Measurements from ENCODE around the gene BIRC7. TPM values are rescaled to one million over a fixed set of nuclear protein-coding genes. Genes with fewer than 3 reads are reported as not detected.

Gene BIRC7
- total and polyA plus RNA-seq, 2 of the 4 experiments (the other 2 are of a cell fraction): not detected

DNA sequence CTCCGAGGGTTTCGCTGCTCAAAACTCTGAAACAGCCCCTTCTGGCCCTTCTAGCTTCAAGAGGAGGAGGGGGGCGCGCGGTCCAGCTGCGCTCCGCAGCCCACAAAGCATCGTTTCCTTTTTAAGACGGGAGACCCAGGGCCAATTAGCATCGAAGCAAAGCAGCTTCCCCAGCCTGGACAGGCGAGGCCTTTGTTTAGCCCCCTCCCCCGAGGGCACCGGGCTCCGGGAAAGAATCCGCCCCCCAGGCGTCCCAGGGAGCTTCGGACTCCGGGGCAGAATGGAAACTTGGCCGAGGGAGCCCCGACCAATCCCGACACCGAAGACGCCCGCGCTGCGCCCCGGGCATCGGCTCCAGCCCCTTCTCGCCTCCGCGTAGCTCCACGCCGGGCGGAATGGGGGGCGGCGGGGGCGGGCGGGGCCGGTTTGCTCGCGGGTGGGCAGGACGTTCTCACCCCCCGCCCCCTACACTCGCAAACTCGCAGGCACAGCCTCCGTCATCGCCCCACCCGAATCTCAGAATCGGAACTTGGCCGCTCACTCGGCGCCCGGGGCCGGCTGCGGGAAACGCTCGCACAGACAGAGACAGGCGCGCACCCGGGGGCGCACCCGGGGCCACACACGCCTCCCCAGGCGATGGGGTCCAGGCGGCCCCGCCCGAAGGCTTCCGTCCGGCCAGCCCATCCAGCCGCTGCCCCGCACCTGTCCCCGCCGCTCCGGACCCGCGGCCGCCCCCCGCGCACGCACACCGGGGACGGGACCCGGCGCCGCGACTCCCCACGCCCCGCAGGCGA, 17.9 kb downstream of the BIRC7 start:
- ATAC-seq (ENCODE audit: low read depth) (peak; percentile 69), DNase-seq (no peak)
- no peaks in the 10 kb centered on the region for H3K36me3 ChIP-seq (ENCODE audit: control insufficient read depth, insufficient read depth, low read length)
- H2BK5ac ChIP-seq (ENCODE audit: low read depth, low read length, poor library complexity, severe bottlenecking): no peak overlapping the region
- in situ Hi-C loops (cut with MboI; ENCODE audit: low sequenced_read_pairs): no loop called here
- H2BK120ac ChIP-seq (ENCODE audit: low read depth, low read length): no peak overlapping the region
- no peak overlapping the region for H4K8ac ChIP-seq (ENCODE audit: low read depth in 2 of 2, low read length in 2 of 2)
- H3K9me3 ChIP-seq (ENCODE audit: control insufficient read depth, insufficient read depth, low read length): no peaks in the 10 kb centered on the region
- no peak overlapping the region; the same call in 1 of the 2 replicates for H3K4me2 ChIP-seq (ENCODE audit: low read depth, low read length)
- no peak overlapping the region for H2AK5ac ChIP-seq (ENCODE audit: low read depth, low read length)
- no peak overlapping the region for H4K5ac ChIP-seq (ENCODE audit: low read depth, low read length)
- H3K14ac ChIP-seq (replicated peaks; ENCODE audit: low read depth, low read length): no peak overlapping the region
- no peak overlapping the region for H2BK15ac ChIP-seq (ENCODE audit: low read depth, low read length)
- H3K27ac ChIP-seq (ENCODE audit: insufficient read depth, low read length): no peak overlapping the region
- BruUV-seq (replicated peaks): no TSS peak
- TF ChIP-seq CHD1 (IDR thresholded peaks at IDR 0.05; ENCODE audit: low read depth, low read length): no peak
- TF ChIP-seq RFX5 (IDR thresholded peaks at IDR 0.05; ENCODE audit: low read depth, low read length): no peak
- no peak for TF ChIP-seq MAFK (IDR thresholded peaks at IDR 0.05; ENCODE audit: low read depth, low read length)
- TF ChIP-seq SMC3 (IDR thresholded peaks at IDR 0.05; ENCODE audit: low read depth, low read length): no peak
- TF ChIP-seq BHLHE40 (IDR thresholded peaks at IDR 0.05; ENCODE audit: low read depth, low read length): no peak
- TF ChIP-seq RAD21 (IDR thresholded peaks at IDR 0.05; ENCODE audit: low read length): no peak
- TF ChIP-seq, protein P1, sequence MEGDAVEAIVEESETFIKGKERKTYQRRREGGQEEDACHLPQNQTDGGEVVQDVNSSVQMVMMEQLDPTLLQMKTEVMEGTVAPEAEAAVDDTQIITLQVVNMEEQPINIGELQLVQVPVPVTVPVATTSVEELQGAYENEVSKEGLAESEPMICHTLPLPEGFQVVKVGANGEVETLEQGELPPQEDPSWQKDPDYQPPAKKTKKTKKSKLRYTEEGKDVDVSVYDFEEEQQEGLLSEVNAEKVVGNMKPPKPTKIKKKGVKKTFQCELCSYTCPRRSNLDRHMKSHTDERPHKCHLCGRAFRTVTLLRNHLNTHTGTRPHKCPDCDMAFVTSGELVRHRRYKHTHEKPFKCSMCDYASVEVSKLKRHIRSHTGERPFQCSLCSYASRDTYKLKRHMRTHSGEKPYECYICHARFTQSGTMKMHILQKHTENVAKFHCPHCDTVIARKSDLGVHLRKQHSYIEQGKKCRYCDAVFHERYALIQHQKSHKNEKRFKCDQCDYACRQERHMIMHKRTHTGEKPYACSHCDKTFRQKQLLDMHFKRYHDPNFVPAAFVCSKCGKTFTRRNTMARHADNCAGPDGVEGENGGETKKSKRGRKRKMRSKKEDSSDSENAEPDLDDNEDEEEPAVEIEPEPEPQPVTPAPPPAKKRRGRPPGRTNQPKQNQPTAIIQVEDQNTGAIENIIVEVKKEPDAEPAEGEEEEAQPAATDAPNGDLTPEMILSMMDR (conservative IDR thresholded peaks at IDR 0.05; ENCODE audit: low read depth, low read length): no peak
- TF ChIP-seq CEBPB (IDR thresholded peaks at IDR 0.05; ENCODE audit: low read depth, low read length): no peak
- TF ChIP-seq NFE2L2 (IDR thresholded peaks at IDR 0.05; ENCODE audit: low read depth, low read length): no peak
- TF ChIP-seq, protein P2, sequence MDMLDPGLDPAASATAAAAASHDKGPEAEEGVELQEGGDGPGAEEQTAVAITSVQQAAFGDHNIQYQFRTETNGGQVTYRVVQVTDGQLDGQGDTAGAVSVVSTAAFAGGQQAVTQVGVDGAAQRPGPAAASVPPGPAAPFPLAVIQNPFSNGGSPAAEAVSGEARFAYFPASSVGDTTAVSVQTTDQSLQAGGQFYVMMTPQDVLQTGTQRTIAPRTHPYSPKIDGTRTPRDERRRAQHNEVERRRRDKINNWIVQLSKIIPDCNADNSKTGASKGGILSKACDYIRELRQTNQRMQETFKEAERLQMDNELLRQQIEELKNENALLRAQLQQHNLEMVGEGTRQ (IDR thresholded peaks at IDR 0.05; ENCODE audit: low read depth, low read length): no peak
- TF ChIP-seq FOS (IDR thresholded peaks at IDR 0.05; ENCODE audit: low read depth, low read length): no peak
- TF ChIP-seq, protein P3, sequence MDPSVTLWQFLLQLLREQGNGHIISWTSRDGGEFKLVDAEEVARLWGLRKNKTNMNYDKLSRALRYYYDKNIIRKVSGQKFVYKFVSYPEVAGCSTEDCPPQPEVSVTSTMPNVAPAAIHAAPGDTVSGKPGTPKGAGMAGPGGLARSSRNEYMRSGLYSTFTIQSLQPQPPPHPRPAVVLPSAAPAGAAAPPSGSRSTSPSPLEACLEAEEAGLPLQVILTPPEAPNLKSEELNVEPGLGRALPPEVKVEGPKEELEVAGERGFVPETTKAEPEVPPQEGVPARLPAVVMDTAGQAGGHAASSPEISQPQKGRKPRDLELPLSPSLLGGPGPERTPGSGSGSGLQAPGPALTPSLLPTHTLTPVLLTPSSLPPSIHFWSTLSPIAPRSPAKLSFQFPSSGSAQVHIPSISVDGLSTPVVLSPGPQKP (IDR thresholded peaks at IDR 0.05; ENCODE audit: borderline replicate concordance, low read depth, low read length): no peak
- no peak for TF ChIP-seq MXI1 (IDR thresholded peaks at IDR 0.05; ENCODE audit: borderline replicate concordance, low read depth, low read length)
- dilution Hi-C loops (cut with HindIII; ENCODE audit: low sequenced_read_pairs, unreplicated experiment): no loop called here
- H2BK20ac ChIP-seq (ENCODE audit: low read depth, low read length): no peak overlapping the region
- H3K4me1 ChIP-seq (ENCODE audit: control insufficient read depth, insufficient read depth, low read length): no peaks in the 10 kb centered on the region
- WGBS, 2 experiments (ENCODE audit: extremely low coverage in 2 of 2, insufficient read length in 1 of 2): 0% methylated on average over 39 of the region's 89 CpGs; no CpG with 5 or more reads in 1 of the 2 experiments
- peaks cover 73% of the 10 kb centered on the region for H3K27me3 ChIP-seq (ENCODE audit: control insufficient read depth, insufficient read depth, low read length)
- ChIA-PET POLR2A (ENCODE audit: unreplicated experiment) (no interaction called here), CTCF (no interaction called here)
- peak overlapping the region; percentile 42 for H2AK9ac ChIP-seq (replicated peaks; ENCODE audit: low read depth, low read length, poor library complexity)
- H2AFZ ChIP-seq (replicated peaks; ENCODE audit: low read length, poor library complexity): peak overlapping the region; percentile 72
- no peaks in the 10 kb centered on the region for H3K79me1 ChIP-seq (ENCODE audit: low read depth in 1 of 2, low read length in 2 of 2)
- no peak overlapping the region for H3K56ac ChIP-seq (ENCODE audit: extremely low read depth, insufficient read depth, low read length)
- no peaks in the 10 kb centered on the region for H4K20me1 ChIP-seq (ENCODE audit: insufficient read depth, low read length)
- no peak overlapping the region for H3K18ac ChIP-seq (ENCODE audit: low read depth, low read length)
- no peak overlapping the region for H3K4ac ChIP-seq (ENCODE audit: low read depth, low read length)
- H3K9ac ChIP-seq (ENCODE audit: low read depth, low read length): no peak overlapping the region
- no peak overlapping the region for H3K23ac ChIP-seq (ENCODE audit: low read depth, low read length)
- H3K9me1 ChIP-seq (ENCODE audit: insufficient read depth, low read length): no peaks in the 10 kb centered on the region
- H4K91ac ChIP-seq (ENCODE audit: insufficient read depth, low read depth, low read length): no peak overlapping the region
- no peak overlapping the region; the same call in 1 of the 2 replicates for H3K4me3 ChIP-seq (ENCODE audit: insufficient read depth, low read depth, low read length)
- intact Hi-C loops (cut with micrococcal nuclease): no loop called here

Measured in IMR-90 (cell line).